Effector memory CD4-positive, alpha-beta T cell (primary cell): ENCODE data around the gene ASTN2.

Experiments used
- DNase-seq, 3 donors: peaks; one replicate each; pipeline ENCODE4 v3.0.0-alpha.2; 2020
- H3K27ac ChIP-seq: 2 replicates; pipeline ENCODE4 v1.7.0; 2013; ENCODE audit warnings: mild to moderate bottlenecking, low read length, moderate library complexity; ENCODE audit not compliant: insufficient read depth, poor library complexity, severe bottlenecking
- H3K27me3 ChIP-seq: replicated peaks from 2 replicates; pipeline ENCODE4 v1.7.0; 2013; ENCODE audit warnings: mild to moderate bottlenecking, low read length; ENCODE audit not compliant: insufficient read depth, control insufficient read depth, poor library complexity, severe bottlenecking
- H3K36me3 ChIP-seq: 2 replicates; pipeline ENCODE4 v1.7.0; 2013; ENCODE audit warnings: mild to moderate bottlenecking, low read length, moderate library complexity; ENCODE audit not compliant: control insufficient read depth, insufficient read depth
- H3K4me1 ChIP-seq: 2 replicates; pipeline ENCODE4 v1.7.0; 2013; ENCODE audit warnings: low read length, mild to moderate bottlenecking; ENCODE audit not compliant: control insufficient read depth, insufficient read depth, poor library complexity, severe bottlenecking
- H3K4me3 ChIP-seq: 2 replicates; pipeline ENCODE4 v1.7.0; 2013; ENCODE audit warnings: low read length, low read depth, mild to moderate bottlenecking; ENCODE audit not compliant: insufficient read depth, poor library complexity, severe bottlenecking
- H3K9me3 ChIP-seq: 2 replicates; pipeline ENCODE4 v1.7.0; 2013; ENCODE audit warnings: mild to moderate bottlenecking, low read length, moderate library complexity; ENCODE audit not compliant: control insufficient read depth

Gene ASTN2

DNA sequence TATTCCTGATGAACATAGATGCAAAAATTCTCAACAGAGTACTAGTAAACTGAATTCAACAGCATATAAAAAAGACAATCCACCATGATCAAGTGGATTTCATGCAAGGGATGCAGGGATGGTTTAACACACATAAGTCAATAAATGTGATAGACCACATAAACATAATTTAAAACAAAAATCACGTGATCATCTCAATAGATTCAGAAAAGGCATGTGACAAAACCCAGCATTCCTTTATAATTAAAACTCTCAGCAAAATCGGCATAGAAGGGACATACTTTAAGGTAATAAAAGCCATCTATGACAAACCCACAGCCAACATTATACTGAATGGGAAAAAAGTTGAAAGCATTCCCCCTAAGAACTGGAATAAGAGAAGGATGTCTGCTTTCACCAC is 894.6 kb downstream of the ASTN2 start:
- no peak for DNase-seq
- no peaks in the 10 kb centered on the region for H3K36me3 ChIP-seq
- no peak overlapping the region for H3K4me3 ChIP-seq
- H3K27me3 ChIP-seq = no peaks in the 10 kb centered on the region
- H3K4me1 ChIP-seq = no peaks in the 10 kb centered on the region
- no peak overlapping the region for H3K27ac ChIP-seq
- no peaks in the 10 kb centered on the region for H3K9me3 ChIP-seq

DNA sequence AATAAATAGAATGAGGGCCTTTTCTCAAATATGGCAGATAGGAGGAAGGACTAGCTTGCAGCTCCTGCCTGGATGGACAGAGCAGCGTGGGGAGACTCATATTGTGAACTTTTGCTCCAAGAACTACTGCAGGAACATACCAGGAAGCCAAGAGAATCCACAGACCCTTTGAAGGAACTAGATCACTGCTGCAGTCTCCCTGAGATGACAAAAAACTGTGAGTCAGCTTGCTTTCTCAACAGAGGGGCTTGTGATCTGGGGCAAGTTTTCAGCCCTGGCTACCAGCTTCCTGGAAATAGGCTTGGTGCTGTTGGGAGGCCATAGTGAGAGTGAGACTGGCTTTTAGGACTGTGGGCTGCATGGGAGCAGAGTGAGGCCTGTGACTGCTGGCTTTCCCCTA is 898.4 kb downstream of the ASTN2 start:
- Histone ChIP-seq H3K36me3 (no peaks in the 10 kb centered on the region), H3K9me3 (no peaks in the 10 kb centered on the region), H3K27ac (no peak overlapping the region), H3K4me1 (no peaks in the 10 kb centered on the region), H3K4me3 (no peak overlapping the region), H3K27me3 (no peaks in the 10 kb centered on the region)
- DNase-seq = no peak

DNA sequence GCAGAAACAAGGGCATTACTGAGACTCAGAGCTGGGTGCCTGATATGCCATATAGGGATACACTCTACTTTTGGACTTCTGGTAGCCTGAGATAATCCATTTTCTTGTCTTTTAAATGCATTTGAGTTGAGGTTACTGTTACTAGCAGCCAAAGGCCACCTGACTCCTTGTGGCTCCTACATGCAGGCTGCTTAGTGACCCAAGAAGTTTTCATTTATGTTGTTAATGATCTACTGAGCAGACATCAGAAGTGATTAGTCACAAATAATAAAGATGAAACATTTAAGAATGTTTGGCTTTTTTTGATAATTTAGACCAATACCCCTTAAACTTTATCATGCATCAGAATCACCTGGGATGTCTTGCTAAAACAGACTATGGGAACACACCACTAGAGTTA is 899.3 kb downstream of the ASTN2 start:
- no peak for DNase-seq
- no peak overlapping the region for H3K27ac ChIP-seq

DNA sequence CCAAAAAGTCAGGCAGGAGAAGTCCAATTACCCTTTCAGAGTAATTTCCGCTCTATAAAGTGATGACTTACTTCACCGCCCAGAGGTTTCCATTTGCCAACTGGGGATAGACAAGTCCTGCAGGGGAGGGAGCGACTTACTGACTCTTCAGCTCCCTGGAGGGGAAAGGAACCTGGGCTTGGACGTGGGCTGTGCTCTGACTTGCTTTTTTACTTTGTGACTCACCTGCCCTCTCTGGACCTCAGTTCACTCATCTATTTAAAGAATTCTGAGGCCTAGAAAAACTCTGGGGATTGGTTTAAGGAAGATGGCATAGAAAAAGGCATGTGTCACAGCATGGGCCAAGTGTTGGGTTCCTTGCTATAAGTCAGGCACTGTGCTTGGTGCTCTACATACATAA is 908.2 kb downstream of the ASTN2 start:
- H3K27me3 ChIP-seq = no peaks in the 10 kb centered on the region
- no peak overlapping the region for H3K4me3 ChIP-seq
- H3K4me1 ChIP-seq = no peaks in the 10 kb centered on the region
- no peaks in the 10 kb centered on the region for H3K9me3 ChIP-seq
- DNase-seq = no peak
- H3K36me3 ChIP-seq = no peaks in the 10 kb centered on the region
- H3K27ac ChIP-seq = no peak overlapping the region

More for the DNA sequence above, 899.3 kb downstream of the ASTN2 start:
- Histone ChIP-seq H3K4me3 (no peak overlapping the region), H3K27me3 (no peaks in the 10 kb centered on the region), H3K36me3 (no peaks in the 10 kb centered on the region), H3K9me3 (no peaks in the 10 kb centered on the region), H3K4me1 (no peaks in the 10 kb centered on the region)

DNA sequence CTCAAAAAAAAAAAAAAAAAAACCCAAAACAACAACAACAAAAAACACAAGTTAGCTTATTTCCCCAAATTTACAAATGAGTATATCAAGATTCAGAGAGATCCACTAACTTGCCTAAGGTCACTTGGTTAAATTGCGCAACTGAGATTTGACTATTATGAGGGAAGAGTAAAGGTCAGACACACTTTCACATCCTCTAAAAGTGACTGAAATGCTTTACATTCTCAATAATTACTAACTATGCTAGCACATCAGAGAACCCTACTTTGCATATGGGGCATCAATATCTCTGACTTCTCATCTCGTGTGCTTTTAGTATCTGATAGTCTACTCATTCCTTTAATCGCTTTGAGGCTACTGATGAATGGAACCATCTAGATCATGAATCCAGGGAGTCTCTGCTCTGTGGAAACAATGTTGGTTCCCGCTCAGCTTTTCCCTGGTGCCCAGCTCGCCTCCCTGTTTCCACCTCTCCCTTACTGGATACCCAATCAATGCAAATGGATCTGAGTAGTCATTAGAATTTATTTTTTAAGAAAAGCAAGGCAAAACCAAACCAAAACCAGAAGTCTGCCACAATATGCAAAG is 909.9 kb downstream of the ASTN2 start:
- Histone ChIP-seq H3K9me3 (no peaks in the 10 kb centered on the region), H3K36me3 (no peaks in the 10 kb centered on the region), H3K27me3 (no peaks in the 10 kb centered on the region), H3K27ac (no peak overlapping the region), H3K4me3 (no peak overlapping the region), H3K4me1 (no peaks in the 10 kb centered on the region)
- no peak for DNase-seq

DNA sequence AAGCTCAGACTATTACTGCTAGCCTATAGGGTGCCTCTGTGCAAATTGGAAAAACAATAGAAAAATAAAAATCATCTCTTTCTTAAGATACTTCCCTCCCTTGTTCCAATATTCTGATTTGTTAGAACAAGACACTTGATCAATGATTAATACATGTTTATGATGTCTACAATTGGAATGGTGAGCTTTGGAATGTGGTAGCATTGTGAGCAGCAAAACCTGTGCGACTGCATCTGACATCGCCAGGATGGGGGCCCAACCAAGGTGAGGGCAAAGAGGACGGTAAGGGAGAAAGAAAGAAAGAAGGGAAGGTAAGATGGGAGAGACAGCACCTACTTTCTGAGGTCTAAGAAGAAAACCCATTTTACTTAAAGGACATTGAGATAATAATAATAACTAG is 910.8 kb downstream of the ASTN2 start:
- H3K9me3 ChIP-seq = no peaks in the 10 kb centered on the region
- H3K27me3 ChIP-seq = no peaks in the 10 kb centered on the region
- DNase-seq = no peak
- no peaks in the 10 kb centered on the region for H3K36me3 ChIP-seq
- no peaks in the 10 kb centered on the region for H3K4me1 ChIP-seq
- H3K27ac ChIP-seq = no peak overlapping the region
- no peak overlapping the region for H3K4me3 ChIP-seq

DNA sequence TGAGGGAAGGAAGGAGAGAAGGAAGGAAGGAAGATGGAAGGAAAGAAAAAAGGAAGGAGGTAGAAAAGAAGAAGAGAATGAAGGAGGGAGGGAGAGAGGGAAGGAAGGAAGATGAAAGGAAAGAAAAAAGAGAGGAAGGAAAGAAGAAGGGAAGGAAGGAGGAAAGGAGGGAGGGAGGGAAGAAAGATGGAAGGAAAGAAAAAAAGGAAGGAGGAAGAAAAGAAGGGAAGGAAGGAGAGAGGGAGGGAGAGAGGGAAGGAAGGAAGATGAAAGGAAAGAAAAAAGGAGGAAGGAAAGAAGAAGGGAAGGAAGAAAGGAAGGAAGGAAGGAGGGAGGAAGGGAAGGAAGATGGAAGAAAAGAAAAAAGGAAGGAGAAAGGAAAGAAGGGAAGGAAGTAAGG is 912.1 kb downstream of the ASTN2 start:
- Histone ChIP-seq H3K27me3 (no peaks in the 10 kb centered on the region), H3K36me3 (no peaks in the 10 kb centered on the region), H3K4me3 (no peak overlapping the region), H3K27ac (no peak overlapping the region), H3K4me1 (no peaks in the 10 kb centered on the region), H3K9me3 (no peaks in the 10 kb centered on the region)
- DNase-seq = no peak

DNA sequence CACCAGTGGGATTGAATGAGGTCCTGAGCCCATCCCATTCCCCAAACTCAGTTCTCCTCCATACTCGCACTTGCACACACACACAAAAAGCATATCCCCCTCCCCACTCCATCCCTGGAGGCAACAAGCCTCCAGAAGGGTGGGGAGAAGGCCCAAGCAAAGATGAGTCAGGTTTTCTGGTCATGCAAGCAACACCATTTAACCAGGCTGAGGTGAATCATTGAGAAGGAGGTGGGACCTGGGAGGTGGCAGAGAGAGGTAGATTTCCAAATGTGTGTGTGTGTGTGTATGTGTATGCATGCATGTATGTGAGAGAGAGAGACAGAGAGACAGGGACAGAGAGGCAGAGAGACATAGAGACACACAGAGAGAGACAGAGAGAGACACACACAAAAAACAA is 913.0 kb downstream of the ASTN2 start:
- Histone ChIP-seq H3K27me3 (no peaks in the 10 kb centered on the region), H3K4me3 (no peak overlapping the region)
- DNase-seq = no peak

DNA sequence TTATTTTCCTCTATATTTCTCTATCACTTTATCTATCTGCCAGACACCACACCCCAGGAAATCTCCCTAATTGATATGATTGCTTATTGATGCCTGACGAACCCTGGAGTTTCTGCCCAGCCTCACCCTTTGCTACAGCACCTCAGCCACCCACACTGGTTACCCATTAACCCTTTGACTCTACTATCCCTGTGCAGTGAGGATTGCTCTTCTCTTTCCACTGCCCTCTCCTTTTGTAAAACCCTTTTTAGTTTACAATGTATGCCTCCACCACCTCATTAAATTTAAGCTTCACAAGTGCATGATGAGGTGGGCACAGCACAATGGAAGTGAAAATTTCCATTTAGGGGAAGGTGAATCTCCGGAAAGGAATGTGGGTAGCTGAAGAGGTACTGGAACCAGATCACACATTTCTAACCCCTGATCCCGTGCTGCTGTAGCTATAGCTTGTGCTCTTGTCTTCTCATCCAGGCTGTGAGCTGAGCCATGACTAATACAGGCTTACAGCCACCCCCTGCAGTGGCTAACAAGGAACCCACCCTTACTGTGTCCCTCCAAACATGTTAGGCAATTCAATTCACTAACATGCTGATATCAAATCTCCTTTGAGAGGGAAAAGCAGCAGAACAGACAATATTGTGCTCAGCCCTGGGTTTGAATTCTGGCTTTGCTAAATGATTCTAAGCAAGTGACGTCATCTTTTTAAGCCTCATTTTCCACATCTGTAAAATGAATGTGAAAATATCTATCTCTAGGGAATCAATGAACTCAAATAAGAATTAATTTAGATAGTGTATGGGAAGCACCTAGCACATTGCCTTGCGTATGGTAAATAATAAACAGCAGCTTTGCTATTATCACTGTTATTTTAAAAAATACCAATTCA is 914.6 kb downstream of the ASTN2 start:
- Histone ChIP-seq H3K27me3 (no peaks in the 10 kb centered on the region), H3K4me1 (no peaks in the 10 kb centered on the region), H3K4me3 (no peak overlapping the region), H3K27ac (no peak overlapping the region), H3K9me3 (no peaks in the 10 kb centered on the region), H3K36me3 (no peaks in the 10 kb centered on the region)
- no peak for DNase-seq

More for the DNA sequence above, 913.0 kb downstream of the ASTN2 start:
- Histone ChIP-seq H3K4me1 (no peaks in the 10 kb centered on the region), H3K36me3 (no peaks in the 10 kb centered on the region), H3K27ac (no peak overlapping the region), H3K9me3 (no peaks in the 10 kb centered on the region)

DNA sequence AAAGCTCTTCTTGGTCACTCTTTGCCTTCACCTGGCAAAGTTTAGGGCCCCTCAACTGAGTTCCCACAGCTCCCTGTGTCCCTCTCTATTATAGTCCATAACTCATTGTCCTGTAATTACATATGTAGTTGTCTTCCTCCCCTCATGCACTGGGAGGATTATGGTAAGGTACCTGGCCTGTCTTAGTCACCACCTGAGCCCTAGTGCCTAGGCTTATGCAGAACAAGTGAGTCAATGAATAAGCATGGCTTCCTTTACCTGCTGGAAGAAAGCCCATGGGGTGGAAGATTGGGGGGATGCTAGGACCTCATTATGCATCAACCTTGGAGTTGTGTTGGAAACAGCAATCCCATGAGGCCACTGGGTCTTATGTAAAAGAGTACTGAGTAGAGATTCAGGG is 915.4 kb downstream of the ASTN2 start:
- Histone ChIP-seq H3K4me3 (no peak overlapping the region), H3K27me3 (no peaks in the 10 kb centered on the region), H3K9me3 (no peaks in the 10 kb centered on the region), H3K36me3 (no peaks in the 10 kb centered on the region), H3K27ac (no peak overlapping the region), H3K4me1 (no peaks in the 10 kb centered on the region)
- DNase-seq = no peak
